T47D (cell line): ENCODE data around the gene TTLL11.

Source experiments
- DNase-seq, 2 experiments: peaks; one replicate each; pipeline versions ENCODE4 v3.0.0 to v3.0.0-alpha.2; 2011 to 2012; ENCODE audit warnings: low read depth in 1 of 2, low spot score in 1 of 2
- JUND ChIP-seq: IDR thresholded peaks from 2 replicates; pipeline ENCODE4 v1.6.1; 2012; ENCODE audit warnings: low read depth
- in situ Hi-C: cut with HindIII; loops from 2 replicates; pipeline ENCODE4 v1.10.0; 2016; ENCODE audit warnings: low sequenced_read_pairs, low pct_unique_long_range_greater_than_20kb

TTLL11 gene

DNA sequence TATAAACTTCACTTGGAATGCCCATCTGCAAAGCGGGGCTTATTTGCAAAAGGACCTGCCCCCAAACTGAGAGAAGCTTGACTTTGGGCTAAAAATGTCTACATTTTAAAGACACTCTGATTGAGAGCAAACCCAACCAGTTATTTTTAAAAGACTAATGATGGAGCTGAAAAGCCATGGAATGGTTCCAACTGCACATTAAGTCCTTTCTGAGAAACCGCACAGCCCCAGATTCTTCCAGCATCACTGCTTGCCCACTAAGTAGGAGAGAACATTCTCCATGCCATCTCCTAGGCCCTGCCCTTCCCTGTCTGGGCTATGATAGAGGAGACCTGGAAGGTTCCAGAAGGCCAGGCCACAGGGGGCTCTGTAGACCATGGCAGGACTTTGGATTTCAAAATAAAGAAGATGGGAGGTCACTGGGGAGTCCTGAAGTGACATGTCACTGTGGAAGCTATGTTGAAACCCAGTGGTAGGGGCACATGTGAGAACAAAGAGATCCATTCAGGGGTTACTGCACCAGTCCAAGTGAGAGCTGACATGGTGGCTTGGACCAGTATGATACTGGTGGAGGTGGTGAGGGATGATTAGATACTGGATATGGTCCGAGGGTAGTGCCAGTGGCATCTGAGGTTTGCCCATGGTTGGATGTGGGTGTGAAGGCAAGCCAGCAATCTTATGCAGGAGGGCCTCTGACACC, 262.5 kb downstream of the TTLL11 start:
- in situ Hi-C loops, result no loop called here
- no peak for DNase-seq
- TF ChIP-seq JUND, result no peak

DNA sequence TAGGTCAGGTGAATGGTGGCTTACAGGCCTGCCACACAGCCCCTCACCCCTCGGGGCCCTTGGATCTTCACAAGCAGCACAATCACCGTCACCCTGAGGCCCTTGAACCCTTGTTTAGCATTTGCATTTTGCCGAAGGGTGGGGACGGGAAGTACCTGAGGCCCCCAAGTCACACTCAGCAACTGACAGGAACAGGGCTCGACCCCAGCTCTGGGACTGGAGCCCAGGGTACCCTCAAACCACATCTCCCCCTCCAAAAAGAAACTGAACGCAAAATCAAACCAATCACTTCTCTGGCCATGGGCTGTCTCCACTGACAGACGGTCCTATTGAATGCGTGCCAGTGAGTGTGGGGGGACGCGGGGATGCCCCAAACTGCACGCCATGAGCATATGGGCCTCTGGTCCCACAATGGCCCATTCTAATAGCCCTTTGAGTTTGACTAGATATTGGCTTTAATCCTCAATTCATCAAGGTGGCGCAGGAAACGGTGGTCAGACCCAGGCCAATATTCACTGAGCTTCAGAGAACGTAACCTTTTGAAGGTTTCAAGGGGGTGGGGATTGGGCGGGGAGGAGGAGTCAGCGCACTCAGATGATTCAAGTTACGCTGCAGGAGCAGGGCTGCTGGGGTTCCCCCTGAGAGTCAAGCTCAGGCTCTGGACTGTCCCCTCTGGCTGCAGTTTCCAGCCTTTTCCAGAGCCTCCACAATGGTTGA, 265.7 kb downstream of the TTLL11 start:
- in situ Hi-C loops, result no loop called here
- TF ChIP-seq JUND, result no peak
- DNase-seq, result no peak

DNA sequence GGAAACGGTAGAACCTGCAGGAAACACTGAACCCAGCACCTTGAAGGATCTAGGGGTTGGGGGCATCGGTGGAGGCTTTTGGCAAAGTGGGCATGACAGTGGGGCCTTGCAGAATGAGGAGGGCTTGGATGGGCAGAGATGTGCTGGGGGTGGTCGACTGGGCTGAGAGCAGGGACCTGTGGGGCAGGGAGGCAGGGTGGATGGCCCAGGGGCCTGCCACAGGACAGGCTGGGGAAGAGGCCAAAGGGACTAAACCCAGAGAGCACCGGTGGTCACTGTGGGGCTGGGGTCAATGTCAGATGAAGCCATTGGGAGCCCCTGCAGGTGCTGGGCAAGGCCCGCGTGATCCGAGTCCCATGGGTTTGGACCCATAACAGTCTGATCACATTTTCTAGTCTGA, 266.4 kb downstream of the TTLL11 start:
- in situ Hi-C loops, result no loop called here
- no peak for DNase-seq
- no peak for TF ChIP-seq JUND

DNA sequence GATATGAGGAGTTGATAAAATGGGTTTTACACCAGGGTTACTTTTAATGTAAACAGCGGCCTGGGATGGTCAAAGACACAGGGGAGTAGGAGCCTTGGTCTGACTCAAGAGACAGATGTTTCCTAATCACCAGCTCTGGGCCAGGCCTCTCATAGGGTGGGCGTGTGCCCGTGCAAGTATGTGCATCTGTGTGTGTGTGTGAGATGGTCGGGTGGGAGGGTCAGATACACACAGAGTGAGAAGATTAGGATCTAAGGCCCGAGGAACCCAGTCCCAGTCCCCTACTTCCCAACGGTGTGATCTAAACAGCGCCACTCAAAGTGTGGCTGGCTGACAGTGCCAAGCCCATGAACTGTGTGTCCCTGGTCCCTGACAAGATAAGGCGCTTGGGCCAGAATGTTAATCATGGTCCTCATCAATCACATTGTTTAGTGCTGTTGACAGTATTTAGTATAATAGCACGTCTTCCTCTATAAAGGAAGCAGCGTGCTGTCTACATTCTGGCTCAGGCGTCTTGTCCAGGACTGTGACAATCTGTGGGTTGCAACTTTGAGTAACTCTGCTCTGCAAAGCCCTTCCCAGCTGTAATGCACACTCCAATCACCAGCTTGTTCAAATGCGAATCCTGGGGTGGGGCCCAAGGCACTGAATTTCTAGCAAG, 267.9 kb downstream of the TTLL11 start:
- no peak for DNase-seq
- no peak for TF ChIP-seq JUND
- in situ Hi-C loops, result no loop called here

DNA sequence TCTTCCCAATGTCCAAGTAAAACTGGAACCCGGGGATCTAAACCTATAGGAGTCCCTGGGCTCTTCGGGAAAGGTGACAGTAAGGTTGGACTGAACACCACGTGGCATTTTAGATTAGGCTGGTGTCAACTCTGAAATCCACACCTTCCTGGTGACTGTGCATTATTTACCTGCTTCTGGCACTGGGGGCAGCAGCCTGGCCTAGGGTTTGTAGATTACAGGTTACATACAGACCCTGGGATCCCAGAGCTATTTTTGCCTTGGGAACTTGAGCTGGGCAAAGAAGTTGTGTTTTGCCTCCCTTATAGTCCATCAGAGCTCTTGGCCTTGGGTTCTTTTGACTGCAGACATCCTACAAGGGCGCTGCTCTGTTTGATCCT, 268.5 kb downstream of the TTLL11 start:
- in situ Hi-C loops, result no loop called here
- TF ChIP-seq JUND, result no peak
- DNase-seq, result no peak

DNA sequence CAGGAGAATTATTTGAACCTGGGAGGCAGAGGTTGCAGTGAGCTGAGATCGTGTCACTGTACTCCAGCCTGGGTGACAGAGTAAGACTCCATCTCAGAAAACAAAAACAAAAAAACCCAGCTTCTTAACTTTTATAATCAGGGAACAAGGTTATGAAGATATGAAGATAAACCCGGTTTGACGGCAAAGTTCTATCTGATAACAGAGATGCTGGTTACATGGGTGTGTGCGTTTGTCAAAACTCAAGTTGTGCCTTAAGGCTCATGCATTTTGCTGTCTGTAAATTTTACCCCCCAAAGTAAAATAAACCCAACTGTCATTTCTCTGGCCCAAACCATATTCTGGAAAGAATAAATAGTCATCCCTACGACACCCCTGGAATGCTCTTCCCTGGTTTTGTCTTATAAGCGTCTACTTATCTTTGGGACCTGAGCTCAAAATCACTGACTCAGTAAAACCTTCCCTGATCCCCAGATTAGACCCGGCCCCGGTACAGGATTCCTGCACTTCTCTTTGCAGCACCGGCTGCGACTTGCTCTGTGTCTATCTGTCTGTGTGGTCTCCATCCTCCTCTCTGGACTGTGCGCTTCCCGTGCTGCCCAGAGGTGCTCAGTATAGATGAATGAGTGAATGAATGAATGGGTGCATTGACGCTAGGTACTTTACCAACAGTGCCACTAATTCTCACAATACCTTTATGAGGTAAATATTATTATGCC, 269.5 kb downstream of the TTLL11 start:
- in situ Hi-C loops, result no loop called here
- TF ChIP-seq JUND, result no peak
- no peak for DNase-seq

GRCh38 chr9:121822093-121823085, 270.7 kb downstream of the TTLL11 start:
- in situ Hi-C loops, result no loop called here
- DNase-seq, result no peak
- TF ChIP-seq JUND, result no peak

- in situ Hi-C loops, result no loop called here
- DNase-seq, result no peak
- TF ChIP-seq JUND, result no peak
These were observed 271.8 kb downstream of the TTLL11 start for GRCh38 chr9:121821326-121821725.

DNA sequence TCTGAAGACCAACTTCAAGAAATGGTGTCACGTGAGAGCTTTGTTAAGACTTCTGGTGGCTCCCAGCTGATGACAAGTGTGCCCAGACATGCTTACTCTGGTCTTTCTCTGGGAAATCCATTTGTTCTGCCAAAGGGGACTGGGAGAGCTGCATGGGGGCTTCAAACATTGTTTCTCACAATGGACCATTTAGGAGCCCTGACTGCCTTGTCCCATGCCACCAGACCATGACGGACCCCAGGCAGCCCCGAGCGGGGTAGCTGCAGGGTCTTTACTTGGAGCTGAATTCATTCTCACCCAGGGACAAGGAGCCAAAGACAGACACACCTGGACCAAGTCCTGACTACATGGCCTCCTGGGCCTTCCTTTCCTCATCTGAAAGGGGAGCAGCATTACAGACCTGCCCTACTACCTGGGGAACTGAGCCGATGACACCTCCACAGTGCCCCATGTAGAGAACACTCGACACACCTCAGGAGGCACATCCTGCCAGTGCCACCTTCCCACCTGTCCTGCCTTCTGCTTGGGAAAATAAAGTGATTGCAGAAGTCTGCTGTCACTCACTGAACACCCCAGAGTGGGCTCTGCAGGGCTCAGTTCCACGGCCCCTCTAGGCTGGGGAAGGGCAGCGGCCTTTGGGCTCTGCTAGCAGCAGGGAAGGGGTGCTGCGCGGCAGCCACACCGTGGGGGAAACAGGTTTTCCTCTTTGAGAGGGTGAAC, 272.7 kb downstream of the TTLL11 start:
- no peak for TF ChIP-seq JUND
- DNase-seq, result no peak
- in situ Hi-C loops, result no loop called here

- in situ Hi-C loops, result no loop called here
These were observed 273.5 kb downstream of the TTLL11 start for GRCh38 chr9:121819428-121820231.

More at GRCh38 chr9:121819428-121820231, 273.5 kb downstream of the TTLL11 start:
- TF ChIP-seq JUND, result no peak
- no peak for DNase-seq
